Loucy (cell line): ENCODE data around the gene FGL2.

ENCODE experiments used
- CTCF ChIP-seq: fragments of 200-600 bp; sonication (generic); conservative IDR thresholded peaks from 2 replicates; pipeline ENCODE4 v1.5.1; 2014; ENCODE audit warnings: mild to moderate bottlenecking, antibody characterized with exemption, low read length
- EZH2phosphoT487 ChIP-seq: fragments of 200-600 bp; IDR thresholded peaks from 2 replicates; pipeline ENCODE4 v1.6.1; 2018; ENCODE audit warnings: antibody characterized with exemption, mild to moderate bottlenecking, moderate library complexity, borderline replicate concordance

- TF ChIP-seq CTCF, result no peak
- no peak for TF ChIP-seq EZH2phosphoT487
Measured at GRCh38 chr7:77184990-77185389, 14.6 kb downstream of the FGL2 start.
